HFF-Myc (cell line): ENCODE measurements around the gene U2AF1L4.

Source experiments
- DNase-seq: peaks from one replicate; pipeline ENCODE4 v3.0.0-alpha.2; 2011; ENCODE audit warnings: low read depth; ENCODE audit errors: extremely low read depth
- H3K4me3 ChIP-seq: replicated peaks from 2 replicates; pipeline ENCODE4 v1.5.1; 2011; ENCODE audit warnings: low read depth, mild to moderate bottlenecking, control low read depth, low read length
- CTCF ChIP-seq: IDR thresholded peaks from 2 replicates; pipeline ENCODE4 v1.5.1; 2012; ENCODE audit warnings: mild to moderate bottlenecking, low read depth, low read length, control low read depth; ENCODE audit errors: missing control alignments

U2AF1L4 gene

GRCh38 chr19:35713904-35714495 is 31.2 kb downstream of the U2AF1L4 start:
- no peak overlapping the region for H3K4me3 ChIP-seq
- DNase-seq: no peak

GRCh38 chr19:35713506-35713850 is 31.7 kb downstream of the U2AF1L4 start:
- H3K4me3 ChIP-seq: no peak overlapping the region
- no peak for DNase-seq
- no peak for TF ChIP-seq CTCF

More at GRCh38 chr19:35713904-35714495, 31.2 kb downstream of the U2AF1L4 start:
- no peak for TF ChIP-seq CTCF

GRCh38 chr19:35712567-35713505 is 32.4 kb downstream of the U2AF1L4 start:
- no peak overlapping the region for H3K4me3 ChIP-seq
- TF ChIP-seq CTCF: no peak
- DNase-seq: no peak

GRCh38 chr19:35710784-35711723 is 34.2 kb downstream of the U2AF1L4 start:
- no peak overlapping the region for H3K4me3 ChIP-seq
- no peak for DNase-seq
- TF ChIP-seq CTCF: no peak

- H3K4me3 ChIP-seq: no peak overlapping the region
- TF ChIP-seq CTCF: no peak
- no peak for DNase-seq
These were observed 36.8 kb downstream of the U2AF1L4 start for GRCh38 chr19:35708391-35708790.

GRCh38 chr19:35704218-35704617 is 41.0 kb downstream of the U2AF1L4 start, which contains the start of gene ZBTB32:
Gene ZBTB32, plus strand, starts transcription at chr19:35704558. Its CDS starts 10,069 bp downstream, at chr19:35714627.
- TF ChIP-seq CTCF: no peak
- peak; percentile 14 for DNase-seq
- no peak within 1 kb of the TSS for H3K4me3 ChIP-seq
